HG03280 (cell line): ENCODE data around the gene ANKS6.

ENCODE experiments used
- ATAC-seq: cut with Tn5 transposase; IDR thresholded peaks from one replicate; pipeline ENCODE4 v1.9.1; 2021; ENCODE audit warnings: mild to moderate bottlenecking, moderate library complexity; ENCODE audit not compliant: unreplicated experiment

Gene ANKS6

DNA sequence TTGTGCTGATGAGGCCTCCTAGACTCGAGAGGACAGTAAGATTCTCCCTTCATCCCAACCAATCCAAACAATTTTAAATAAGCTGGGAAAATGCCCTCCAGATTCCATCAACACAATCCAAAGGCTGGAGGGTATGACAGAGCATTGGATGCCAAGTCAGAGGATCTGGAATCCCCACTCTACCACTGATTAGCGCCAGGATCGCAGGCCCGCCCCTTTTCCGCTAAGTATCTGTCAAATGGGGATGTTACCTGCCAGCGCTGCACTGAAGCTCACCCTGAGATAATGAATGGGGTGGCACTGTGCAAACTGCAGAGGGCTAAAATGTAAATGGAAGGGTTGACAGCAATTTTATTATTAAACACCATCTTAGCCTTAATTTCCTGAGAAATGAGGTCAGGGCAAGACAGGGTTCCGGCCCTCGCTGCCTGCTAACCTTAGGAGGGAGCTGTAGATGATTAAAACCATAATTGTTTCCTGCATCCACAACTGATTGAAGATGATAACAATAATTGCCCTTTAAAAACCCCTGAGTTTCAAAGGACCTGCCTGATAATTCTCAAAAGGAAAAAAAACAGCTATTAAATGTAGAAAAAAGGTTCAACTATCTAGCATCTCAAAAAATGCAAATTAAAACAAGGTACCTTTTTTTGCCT lies 56.0 kb downstream of the ANKS6 start:
- ATAC-seq: no peak

DNA sequence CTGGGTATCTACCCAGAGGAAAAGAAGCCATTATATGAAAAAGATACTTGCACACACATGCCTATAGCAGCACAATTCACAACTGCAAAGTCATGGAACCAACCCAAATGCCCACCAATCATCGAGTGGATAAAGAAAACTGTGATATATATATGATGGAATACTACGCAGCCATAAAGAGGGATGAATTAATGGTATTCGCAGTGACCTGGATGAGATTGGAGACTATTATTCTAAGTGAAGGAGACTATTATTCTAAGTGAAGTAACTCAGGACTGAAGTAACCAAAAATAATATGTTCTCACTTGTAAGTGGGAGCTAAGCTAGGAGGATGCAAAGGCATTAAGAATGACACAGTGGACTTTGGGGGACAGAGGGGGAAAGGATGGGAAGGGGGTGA lies 57.6 kb downstream of the ANKS6 start:
- ATAC-seq: no peak

- ATAC-seq: no peak
Observed at GRCh38 chr9:98736226-98736625, 60.1 kb downstream of the ANKS6 start.

DNA sequence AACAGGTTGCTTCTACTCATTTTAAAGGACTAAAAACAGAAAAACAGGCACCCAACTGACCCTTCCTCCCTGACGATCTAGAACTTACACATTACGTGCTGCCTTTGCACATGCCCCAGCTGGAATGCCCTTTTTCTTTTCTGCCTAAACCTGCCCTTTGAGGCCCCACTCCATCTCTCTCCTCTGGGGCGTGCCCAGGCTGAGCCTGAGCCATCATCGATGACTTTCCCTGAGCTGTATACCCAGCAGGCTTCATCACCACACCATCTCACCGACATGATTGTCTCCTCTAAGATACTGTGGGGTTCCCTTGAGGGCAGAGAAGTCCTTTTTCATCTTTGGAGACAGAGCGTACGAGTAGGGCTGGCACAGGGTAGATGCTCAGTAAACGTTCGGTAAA lies 63.6 kb downstream of the ANKS6 start:
- no peak for ATAC-seq

DNA sequence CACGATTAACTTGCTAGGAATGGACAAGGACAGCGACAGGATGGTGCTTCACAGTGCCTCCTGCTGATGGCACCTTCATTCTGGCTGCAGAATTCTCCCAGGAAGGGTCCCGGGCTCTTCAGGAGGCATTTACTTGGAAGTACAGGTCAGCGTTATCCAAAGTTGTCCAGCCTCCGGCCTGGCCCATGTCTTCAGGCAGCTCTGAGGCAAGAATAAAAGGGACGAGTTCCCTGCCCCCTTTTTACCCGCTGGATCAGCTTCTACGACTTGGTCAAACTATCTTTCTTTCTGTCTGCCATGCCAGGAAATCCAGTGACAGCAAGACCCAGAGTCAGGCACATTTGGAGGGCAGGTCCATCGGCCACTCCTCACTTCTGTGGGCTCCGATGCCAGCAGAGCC lies 64.3 kb downstream of the ANKS6 start:
- no peak for ATAC-seq

- no peak for ATAC-seq
Observed at GRCh38 chr9:98730871-98731270, 65.5 kb downstream of the ANKS6 start.

- ATAC-seq: no peak
Observed at GRCh38 chr9:98728500-98728899, 67.9 kb downstream of the ANKS6 start.

- ATAC-seq: no peak
Observed at GRCh38 chr9:98727428-98727827, 68.9 kb downstream of the ANKS6 start.

DNA sequence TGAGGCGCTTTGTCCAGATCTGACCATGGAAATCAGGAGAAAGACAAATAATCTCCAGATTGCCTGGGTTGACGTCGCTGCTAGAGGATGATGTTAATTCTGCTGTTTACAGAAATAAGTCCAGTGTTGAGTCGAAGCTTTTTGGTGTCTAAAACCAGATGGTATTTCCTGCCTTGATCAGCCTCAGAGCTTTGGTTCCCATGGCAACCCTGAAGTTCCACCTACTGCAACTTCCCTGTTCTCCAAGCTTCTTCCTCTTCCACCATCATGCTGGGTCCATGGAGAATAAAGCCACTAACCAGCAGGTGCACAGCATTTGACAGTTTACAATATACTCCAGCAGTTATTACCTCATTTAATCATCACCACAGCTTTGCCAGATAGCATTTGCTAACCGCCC lies 69.6 kb downstream of the ANKS6 start:
- no peak for ATAC-seq

GRCh38 chr9:98724810-98725530 lies 71.4 kb downstream of the ANKS6 start:
- no peak for ATAC-seq

- no peak for ATAC-seq
Observed at GRCh38 chr9:98721643-98722042, 74.7 kb downstream of the ANKS6 start.

- ATAC-seq: no peak
Observed at GRCh38 chr9:98720402-98720801, 76.0 kb downstream of the ANKS6 start.

GRCh38 chr9:98719055-98719454 lies 77.3 kb downstream of the ANKS6 start:
- ATAC-seq: no peak

- ATAC-seq: no peak
Observed at GRCh38 chr9:98714833-98715232, 81.5 kb downstream of the ANKS6 start.

- ATAC-seq: no peak
Observed at GRCh38 chr9:98712987-98713386, 83.4 kb downstream of the ANKS6 start.

DNA sequence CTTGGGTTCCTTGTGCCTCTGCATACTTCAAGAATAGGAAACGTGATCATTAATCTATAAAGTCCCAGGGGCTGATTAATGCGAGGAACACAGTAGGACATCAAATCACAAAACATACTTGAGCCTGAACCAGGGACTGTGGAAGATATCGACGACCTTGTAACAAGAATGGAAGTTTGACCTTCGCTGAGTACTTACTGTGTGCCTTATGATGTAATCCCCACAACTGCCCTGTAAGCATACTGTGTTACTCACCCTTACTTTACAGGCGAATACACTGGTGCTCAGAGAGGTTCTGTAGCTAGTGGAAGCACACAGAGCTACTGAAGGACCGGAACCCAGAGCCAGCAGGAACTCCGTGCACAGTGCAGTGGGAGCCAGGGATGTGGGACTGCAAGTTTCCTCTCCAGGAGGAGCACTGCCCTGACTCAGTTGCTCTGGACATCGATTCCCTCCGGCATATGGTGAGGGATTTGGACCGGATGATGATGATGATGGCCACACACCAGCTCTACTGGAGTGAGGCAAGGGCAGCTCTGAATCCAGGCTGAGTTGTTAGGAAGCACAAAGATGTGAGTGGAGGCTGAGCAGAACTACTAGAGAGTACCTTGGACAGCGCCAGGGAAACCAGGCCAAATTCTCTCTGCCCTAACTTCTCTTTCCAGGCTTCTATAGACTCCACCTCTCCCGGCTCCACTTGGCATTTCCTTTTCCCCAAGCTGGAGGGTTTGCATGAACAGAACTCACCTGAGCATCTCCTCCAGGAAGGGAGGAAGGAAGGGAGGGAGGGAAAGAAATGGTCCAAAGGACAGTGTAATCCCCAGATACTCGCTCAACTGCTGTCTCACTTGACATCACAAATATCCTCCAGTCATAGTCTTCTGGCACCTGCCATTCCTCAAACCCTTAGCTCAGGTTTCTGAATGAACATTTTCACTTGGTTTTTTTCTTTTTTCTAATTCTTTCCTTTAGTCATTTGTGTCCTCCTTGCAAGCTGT lies 86.1 kb downstream of the ANKS6 start:
- no peak for ATAC-seq

DNA sequence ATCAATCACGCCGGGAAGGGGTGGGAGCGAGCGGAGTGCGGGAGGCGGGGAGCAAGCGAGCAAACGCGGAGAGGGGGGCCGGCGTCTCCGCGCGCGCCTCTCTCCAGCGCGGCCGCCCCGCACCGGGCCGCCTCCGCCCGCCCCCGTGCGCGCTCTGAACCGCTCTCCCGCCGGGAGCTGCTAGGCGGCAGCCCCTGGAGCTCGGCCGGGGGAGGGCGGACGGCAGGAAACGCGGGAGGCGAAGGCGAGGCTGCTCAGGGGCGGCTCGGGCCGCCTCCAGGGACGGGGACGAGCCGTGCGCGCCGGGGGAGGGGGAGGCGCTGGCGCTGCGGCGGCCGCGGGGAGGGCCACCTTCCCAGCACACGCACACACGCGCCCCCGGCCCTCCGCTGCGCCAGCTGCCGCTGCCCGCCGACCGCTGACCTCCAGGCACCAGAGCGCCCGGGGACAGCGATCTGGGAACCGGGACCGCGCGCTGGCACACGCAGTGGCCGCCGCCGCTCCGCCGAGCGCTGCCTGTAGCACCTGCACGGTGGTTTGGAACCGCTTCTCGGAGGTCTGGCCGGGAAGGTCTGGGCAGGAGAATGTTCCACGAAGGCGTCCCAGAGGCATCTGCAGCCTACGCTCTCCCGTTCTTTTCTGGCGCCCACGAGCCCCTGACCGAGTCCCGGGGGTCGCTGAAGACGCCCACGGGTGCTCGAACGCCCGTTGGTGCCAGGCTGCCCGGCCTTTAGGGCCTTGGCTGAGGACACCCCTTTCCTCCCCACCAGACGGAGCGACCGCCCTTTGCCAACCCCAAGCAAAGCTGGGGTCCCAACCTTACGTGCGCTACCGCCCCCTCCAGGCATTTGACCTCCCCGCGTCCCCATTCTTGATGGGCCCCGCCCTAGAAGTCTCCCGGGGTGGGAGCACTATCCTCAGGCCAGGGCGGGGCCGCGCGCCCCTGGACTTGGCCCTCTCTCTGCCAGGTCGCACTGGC lies 87.1 kb downstream of the ANKS6 start, which contains the start of gene GABBR2:
Gene GABBR2, minus strand, starts transcription at position 3 of the 979 bp plus-strand sequence. CDS start 198 bp downstream, outside the sequence.
- no peak for ATAC-seq

- no peak for ATAC-seq
Observed at GRCh38 chr9:98708103-98708932, 88.0 kb downstream of the ANKS6 start.
